HG03175 (cell line): ENCODE measurements around the gene ADISSP.

Experiments used
- ATAC-seq: cut with Tn5 transposase; IDR thresholded peaks from one replicate; pipeline ENCODE4 v1.9.1; 2021; ENCODE audit warnings: mild to moderate bottlenecking, moderate library complexity; ENCODE audit not compliant: unreplicated experiment

The ADISSP gene

DNA sequence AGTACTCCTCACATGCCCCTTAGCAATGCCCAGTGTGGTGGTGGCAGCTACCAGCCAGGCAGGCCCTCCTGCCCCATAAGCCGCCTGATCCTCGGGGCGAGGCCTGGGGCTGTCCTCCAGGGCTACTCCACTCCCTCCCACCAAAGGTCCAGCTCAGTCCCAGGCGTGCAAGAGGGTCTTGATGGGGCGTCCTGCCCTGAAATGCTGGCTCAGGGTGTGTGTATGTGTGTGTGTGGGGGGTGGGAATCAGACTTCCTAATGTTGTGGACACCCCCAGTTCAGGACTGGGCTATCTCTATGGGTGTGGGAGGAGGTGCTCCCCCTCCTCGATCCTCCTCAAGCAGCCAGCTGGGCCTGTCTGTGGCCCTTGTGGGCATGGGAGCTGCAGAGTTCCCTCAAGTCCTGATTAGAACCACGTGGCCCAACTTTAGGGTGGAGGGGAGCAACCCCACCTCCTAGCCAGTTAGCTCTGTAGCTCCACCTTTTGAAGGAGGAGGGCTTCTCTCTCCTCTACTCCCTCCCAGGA, 27.6 kb downstream of the ADISSP start:
- ATAC-seq, result no peak

DNA sequence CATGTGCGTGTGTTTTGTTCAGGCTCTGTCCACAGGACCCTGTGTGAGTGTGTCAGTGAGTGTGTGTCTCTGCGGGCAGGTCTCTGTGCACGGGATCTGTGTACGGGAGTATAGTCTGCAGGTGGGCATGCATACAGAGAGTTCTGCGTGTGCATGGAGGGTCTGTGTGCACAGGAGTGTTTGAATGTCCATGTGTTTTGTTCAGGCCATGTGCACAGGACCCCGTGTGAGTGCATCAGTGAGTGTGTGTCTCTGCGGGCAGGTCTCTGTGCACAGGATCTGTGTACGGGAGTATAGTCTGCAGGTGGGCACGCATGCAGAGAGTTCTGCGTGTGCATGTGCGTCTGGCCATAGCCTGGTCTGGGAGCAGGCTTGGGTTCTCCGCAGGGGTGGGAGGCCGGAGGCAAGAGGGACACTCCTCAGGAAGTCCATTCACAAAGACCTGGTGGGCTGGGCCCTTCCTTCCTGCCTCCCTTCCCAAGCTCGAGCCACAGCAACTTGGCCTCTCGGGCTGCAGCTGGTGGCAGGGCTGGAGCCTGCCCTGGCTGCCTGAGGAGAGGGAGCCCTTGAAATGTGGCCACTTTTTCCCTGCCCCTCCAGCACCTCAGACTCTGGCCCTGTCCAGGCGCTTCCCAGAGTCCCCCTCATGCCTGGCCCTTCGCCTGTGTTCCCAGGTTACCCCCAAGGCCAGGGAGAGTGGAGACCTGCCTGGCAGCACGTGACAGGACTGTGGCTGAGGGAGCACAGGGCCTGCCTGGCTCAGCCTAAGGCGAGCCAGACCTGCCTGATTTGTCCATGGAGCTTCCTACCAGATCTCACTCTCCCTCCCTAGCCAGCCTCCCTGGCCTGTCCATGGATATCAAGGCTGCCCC, 28.3 kb downstream of the ADISSP start:
- no peak for ATAC-seq

DNA sequence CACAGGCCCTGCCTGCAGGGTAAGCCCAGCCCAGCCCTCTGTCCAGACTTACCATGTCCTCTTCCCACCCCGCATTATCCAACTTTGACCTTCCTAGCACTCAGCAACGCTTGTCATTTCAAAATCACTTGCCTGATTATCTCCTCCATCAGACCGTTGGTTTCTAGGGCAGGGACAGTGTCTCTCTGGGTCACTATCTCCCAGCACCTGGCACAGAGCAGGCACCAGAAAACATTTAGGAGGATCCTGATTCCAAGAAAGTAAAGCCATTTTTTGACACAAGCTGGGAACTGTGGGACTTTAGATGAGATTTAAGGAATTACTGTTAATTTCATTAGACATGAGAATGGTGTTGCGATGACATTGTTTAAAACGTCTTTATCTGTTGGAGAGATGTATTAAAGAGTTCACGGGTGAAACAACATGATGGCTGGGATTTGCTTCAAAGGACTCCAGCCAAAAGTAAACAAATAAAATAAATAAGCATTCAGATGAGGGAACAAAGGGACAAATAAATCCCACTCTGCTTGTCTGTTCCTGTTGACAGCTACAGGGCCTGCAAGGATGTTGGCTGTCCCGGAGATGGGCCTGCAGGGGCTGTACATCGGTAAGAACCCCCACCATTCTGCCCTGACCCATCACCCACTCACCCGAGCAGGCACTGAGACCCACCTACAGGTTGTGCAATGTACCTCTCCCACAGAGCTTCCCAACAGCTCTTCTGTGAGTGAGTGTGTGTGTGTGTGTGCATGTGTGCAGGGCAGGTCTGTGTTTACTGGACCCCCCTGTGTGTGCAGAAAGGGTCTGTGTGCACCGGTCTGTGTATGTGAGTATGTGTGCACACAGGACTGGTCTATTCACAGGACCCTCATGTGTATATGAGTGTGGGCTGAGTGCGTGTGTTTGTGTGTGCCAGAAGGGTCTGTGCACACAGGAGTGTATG, 29.2 kb downstream of the ADISSP start:
- no peak for ATAC-seq

DNA sequence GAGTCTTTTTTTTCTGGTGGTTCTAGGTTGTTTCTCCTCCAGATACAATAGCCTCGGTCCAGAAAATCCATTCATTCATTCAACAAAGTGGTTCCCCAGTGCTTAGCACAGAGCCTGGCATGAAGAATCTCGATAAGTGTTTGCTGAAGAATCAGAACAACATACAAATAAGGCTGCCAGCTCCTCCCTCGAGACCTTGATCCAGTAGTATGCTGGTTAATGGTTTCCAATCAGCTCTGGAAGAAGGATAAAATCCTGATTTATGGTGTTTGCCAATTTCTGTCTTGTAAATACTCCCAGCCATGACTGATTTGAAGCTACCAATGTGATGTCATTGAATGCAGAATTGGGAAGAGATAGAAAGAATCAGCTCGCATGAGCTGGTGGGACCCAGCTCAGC, 31.8 kb downstream of the ADISSP start:
- no peak for ATAC-seq

DNA sequence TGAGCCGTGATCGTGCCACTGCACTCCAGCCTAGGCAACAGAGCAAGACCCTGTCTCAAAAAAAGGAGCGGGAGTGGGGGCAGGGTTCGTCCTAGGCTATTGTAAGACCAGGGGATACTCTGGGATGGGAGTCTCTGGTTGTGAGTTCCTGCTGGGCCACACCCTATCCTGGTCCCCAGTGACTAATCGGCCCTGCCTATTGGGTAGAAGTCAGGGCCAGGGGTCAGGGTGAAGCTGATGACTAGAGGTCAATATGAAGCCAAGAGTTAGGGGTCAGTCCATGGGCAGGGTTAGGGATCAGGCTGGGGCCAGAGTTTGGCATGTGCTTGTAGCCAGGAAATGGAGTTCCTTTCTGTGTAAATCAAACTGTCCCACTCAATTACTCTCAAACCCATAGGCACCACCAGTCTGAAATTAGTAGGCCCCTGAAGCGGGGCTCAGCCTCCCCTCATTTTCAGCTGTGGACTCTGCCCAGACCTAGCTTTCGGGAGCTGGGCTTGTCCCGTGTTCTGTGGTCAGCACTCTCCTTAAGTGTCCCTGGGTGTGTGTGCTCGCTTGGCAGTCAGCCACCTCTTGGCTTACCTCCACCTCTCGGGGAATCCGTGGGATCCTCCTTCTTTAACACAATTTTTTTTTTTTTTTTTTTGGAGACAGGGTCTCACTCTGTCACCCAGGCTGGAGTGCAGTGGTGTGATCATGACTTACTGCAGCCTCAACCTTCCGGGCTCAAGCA, 33.3 kb downstream of the ADISSP start:
- no peak for ATAC-seq

DNA sequence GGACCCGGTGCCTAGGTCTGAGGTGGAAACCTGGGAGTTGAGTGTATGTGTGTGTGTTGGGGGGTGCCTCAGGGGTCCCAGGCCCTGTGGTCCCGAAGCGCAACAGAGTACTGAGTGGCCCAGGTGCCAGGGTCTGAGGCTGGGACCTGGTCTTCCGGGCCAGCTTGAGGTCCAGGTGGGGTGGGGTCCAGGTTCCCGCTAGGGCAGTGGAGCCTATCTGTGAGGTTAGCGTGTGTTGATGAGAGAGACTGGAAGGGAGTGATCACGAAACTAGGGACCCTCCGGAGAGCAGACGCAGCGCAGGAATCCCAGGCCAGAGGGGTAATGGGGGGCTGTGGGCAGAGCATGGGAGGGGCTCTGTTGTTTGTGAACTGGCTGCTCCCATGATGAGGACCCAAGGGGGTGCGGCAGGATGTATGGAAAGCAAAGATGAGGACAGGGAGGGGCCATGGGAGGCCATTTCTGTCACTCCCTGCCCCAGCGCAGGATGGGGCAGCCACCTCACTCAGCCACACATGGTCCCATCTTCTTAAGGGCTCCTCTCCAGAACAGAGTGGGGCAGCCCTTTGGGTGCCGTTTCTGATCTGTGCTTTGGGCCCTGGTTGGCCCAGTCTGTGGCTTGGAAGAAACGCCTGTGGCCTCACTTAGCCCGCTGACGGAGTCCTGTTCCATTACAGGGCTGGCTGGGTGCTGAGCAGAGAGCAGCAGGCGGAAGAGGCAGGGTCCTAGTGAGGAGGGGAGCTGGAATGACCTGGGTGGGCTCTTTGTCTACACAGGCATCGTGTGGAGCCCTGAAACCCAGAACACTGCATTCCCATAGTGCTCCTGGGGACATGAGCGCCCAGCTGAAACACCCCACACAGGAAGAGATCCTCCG, 34.2 kb downstream of the ADISSP start:
- no peak for ATAC-seq

DNA sequence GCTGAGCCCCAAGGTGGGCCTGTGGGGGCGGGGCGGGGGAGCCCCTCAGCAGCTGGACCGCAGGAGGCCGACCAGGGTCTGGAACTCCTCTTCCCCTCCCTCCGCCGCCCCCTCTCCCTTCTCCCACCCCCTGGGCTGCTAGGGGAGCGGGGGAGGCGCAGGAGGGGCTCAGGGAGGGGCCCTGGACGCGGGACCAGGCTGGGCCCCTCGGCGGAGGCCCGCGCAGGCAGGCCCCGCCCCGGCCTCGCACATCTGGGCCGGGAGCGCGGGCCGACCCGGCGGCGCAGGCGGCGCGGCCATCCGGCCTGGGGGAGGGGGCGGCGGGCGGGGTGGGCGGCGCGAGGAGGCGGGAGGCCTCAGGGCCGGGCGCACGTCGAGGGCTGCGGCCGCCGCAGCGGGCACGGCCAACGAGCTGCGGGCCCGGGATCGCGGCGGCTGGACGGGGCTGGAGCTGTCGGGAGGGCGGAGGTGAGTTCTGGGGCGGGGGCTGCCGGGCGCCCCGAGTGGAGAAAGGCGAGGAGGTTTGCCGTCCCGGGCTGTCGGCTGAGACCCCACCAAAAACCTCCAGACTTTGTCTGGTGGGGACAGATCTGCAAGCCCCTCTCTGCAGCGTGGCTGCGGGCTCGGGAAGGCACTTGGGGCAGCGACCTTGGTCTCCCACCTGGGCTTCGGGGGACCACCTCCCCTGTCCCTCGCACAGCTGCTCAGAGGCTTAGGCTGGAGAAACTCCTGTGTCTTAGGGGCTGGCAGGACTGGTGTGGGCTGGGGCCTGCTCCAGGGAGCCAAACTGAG, 35.0 kb downstream of the ADISSP start, which contains the start of gene HSPA12B:
TSS of gene HSPA12B (plus strand) at position 359 of the 792 bp plus-strand sequence. CDS start 5,990 bp downstream, outside the sequence.
- no peak for ATAC-seq

DNA sequence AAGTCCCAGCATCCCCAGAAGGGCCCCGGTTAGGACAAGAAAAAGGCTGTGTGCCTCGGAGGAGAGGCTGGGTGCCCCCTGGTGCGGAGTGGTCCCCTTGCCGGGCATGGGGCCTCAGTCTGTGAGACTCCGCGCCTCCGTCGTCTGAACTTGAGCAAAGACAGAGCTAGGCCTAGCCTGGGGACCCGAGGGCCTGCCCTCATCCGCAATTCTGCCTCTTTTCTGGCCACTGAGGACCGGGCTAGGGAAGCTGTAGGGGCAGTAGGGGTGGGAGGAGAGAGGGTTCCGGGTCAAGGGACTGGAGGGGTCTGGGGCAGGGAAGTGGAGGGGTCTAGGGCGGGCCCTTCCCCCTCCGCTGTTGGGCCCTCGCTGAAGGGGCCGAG, 35.6 kb downstream of the ADISSP start:
- no peak for ATAC-seq

DNA sequence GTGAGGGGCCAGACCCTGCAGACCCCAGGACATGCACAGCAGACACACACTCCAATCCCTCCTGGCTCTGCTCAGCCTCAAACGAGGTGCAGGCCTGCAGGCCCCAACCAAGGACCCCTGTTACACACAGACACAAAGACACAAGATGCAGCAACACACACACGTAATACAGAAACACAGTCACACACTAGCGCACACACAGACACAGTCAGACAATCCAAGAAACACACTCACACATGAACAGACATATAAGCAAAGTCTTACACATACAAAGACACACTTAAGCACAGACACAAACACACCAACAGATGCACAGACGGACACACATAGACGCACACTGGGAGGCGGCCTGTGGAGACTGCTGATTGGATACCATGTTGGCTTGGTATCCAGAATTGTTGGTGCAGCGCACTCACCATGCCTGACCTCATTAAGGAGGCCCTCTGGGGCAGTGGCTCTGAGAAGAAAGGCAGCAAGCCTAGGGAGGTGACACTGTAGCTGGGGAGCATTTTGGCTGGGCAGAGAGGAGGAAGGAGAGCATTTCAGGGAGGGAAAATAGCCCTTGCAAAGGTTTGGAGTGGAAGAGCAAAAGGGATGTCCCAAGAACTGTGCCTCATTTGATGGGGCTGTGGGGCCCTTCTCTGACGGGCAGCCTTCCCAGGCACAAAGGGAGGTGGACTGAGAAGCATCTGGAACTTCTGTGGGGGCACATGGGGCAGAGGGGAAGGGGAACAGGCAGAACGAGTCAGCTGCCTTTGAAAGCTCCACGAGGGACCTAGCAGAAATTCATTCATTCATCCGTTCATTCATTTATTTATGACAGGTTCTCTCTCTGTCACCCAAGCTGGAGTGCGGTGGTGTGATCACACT, 36.5 kb downstream of the ADISSP start:
- no peak for ATAC-seq

DNA sequence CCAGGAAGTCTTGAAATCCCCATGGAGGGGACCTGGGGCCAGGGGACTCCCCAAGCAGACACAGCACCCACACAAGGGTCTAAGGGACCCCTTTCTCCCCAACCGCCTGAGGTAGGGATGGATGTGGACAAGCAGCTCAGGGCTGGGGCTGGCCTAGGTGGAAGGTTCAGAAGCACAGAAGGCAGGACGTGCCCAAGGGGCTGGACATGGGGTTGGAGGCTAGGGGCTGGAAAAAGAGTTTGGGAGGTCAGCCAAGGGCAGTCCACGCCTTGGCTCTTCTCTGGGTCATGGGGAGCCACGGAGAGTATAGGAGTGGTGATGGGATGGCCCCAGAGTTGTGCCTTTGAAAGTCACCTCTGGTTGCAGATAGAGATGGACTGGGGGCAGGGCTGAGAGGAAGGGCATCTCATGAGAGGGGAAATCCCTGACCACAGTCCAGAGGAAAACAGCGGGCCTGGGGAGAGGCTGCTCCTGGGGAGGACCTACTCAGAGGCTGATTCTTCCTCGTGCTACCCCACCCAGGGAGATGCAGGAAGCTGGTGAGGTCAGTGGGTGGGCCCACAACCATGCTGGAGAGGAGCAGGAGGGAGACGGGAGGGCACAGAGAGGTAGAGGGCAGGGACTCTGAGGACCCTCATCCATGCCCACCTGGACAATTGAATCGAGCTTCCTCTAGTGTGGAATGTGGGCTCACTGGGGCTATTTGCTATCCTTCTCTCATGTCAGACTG, 37.6 kb downstream of the ADISSP start:
- ATAC-seq, result no peak

DNA sequence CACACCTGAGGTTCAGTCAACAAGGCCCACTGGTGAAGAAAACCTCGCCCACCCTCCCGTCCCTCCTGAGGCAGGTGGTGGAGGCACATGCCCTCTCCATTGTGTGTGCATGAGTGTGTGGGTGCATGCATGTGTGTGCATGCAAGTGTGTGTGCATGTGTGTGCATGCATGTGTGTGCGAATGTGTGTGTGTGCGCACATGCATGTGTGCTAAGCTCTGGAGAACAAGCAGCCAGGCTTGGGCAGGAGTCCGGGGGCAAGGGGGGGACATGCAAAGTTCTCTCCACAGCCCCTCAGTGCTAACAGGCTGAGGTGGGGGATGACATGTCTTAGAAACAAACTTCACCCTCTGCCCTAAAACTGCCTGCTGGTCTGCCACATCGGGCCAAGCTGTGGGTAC, 38.2 kb downstream of the ADISSP start:
- no peak for ATAC-seq

DNA sequence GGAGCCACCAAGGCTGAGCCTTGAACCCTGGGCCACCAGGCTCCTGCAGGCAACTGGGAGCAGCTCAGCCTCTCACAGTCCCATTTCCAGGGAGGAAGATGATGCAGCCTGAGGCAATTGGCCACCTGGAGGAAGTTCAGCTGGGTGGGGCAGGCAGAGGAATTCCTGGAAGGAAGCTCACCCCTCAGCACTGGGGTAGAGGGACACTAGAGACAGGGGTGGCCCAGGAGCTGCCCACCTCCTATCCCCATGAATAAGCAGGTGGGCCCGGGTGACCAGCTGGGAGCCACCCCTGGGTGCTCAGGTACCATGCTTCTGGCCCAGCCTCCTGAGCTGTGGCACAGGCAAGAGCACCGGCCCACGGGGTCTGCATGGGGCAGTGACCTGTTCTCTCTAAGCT, 38.7 kb downstream of the ADISSP start:
- no peak for ATAC-seq

DNA sequence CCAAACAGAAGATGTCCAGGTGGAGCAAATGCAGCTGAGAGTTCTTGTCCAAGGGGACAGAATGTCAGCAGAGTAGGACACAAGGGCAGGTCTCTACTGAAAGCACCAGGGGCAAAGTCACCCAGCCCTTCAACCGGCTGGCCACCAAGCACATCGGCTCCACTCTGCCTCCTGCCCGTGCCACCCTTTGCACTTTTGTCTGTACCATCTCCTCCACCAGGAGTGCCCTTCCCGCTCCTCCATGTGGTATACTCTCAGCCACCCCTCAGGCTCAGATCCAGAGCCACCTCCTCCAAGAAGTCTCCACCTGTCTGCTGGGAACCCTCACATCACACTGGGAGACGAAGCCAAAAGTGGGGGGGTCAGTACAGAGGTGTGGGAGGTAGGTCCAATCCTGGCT, 39.2 kb downstream of the ADISSP start:
- ATAC-seq, result no peak

DNA sequence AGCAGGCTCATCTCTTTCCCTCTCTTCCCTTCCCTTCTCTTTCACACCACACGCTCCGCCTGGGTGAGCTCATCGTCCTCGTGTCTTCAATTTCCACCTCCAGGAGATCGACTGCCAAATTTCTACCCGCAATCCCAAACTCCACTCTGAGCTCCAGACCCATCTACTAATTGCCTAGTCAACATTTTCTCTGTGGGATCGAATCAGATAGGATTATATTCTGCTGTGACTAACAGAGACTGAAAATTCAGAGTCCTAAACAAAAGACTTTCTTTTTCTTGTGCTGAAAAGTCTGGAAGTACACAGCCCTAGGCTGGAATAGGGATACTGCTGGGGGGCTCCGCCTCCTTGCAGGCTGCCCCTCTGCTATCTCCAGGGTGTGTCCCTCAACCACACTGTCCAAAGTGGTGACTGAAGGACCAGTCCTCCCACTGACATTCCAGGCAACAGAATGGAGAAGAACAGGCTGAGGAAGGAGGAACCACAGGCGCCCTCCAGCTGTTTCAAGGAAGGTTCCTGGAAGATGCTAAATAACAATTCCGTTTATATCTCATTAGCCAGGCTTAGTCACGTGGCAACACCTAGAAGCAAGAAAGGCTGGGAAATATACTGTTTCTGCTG, 40.0 kb downstream of the ADISSP start:
- ATAC-seq, result no peak

DNA sequence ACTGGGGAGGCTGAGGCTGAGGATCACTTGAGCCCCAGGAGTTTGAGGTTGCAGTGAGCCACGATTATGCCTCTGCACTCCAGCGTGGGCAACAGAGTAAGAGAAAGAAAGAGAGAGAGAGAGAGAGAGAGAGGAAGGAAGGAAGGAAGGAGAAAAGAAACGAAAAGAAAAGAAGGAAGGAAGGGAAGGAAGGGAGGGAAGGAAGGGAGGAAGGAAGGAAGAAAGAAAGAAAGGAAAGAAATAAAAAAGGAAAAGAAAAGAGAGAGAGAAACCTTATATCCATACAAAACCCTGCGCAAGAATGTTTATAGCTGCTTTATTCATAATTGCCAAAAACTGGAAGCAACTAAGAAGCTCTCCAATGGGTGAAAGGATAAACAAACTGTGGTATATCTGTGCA, 43.2 kb downstream of the ADISSP start:
- ATAC-seq, result no peak

DNA sequence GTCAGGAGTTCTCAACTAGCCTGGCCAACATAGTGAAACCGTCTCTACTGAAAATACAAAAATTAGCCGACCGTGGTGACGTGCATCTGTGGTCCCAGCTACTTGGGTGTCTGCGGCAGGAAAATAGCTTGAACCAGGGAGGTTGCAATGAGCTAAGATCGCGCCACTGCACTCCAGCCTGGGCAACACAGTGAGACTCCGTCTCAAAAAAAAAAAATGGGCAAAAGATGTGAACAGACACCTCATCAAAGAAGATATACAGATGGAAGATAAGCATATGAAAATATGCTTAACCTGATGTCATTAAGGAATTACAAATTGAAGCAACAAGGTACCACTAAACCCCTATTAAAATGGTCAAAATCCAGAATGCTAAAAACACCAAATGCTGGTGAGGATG, 44.3 kb downstream of the ADISSP start:
- no peak for ATAC-seq

DNA sequence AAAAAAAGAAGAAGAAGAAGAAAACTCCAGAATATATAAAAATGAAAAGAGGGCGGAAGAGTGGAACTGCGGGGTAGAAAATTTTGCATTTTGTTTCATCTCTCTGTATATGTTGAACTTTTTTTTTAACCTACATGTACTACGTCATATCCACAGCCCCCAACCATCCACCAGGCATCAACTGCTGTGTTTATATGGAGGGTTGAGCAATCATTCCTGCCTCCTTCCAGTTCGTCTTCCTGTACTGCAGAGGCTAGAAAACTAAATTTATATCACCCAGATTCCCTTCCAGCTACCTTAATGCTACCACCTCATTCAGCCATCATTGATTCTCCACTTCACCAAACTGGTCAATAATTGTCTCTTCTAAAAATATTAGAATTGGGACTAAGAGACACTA, 45.6 kb downstream of the ADISSP start:
- no peak for ATAC-seq
